NCI-H1694 (cell line): Measurements from ENCODE around the gene DCTN5.
"Not testable (repeated sequence)": the region's sequence is repeated elsewhere in the genome, so short reads cannot be mapped to it uniquely, and the experiment has no call there.

ENCODE experiments used
- DNase-seq: peaks from one replicate; lab custom pipeline; 2025; lab: John Stamatoyannopoulos, UW

The DCTN5 gene

GRCh38 chr16:23694265-23694643, 53.0 kb downstream of the DCTN5 start:
- DNase-seq: no peak

- no peak for DNase-seq
Measured at GRCh38 chr16:23694644-23695373, 53.5 kb downstream of the DCTN5 start.

GRCh38 chr16:23695756-23696155, 54.5 kb downstream of the DCTN5 start:
- DNase-seq: no peak

- no peak for DNase-seq
Measured at GRCh38 chr16:23699100-23699499, 57.8 kb downstream of the DCTN5 start.

GRCh38 chr16:23700093-23700492, 58.8 kb downstream of the DCTN5 start:
- DNase-seq: no peak

- DNase-seq: no peak
Measured at GRCh38 chr16:23700509-23700908, 59.2 kb downstream of the DCTN5 start.

- DNase-seq: no peak
Measured at GRCh38 chr16:23701045-23701444, 59.8 kb downstream of the DCTN5 start.

GRCh38 chr16:23702951-23703350, 61.7 kb downstream of the DCTN5 start:
- DNase-seq: no peak

GRCh38 chr16:23704772-23705516, 63.7 kb downstream of the DCTN5 start:
- no peak for DNase-seq

- no peak for DNase-seq
Measured at GRCh38 chr16:23705517-23705902, 64.2 kb downstream of the DCTN5 start.

- DNase-seq: no peak
Measured at GRCh38 chr16:23706439-23706838, 65.2 kb downstream of the DCTN5 start.

GRCh38 chr16:23709536-23709935, 68.3 kb downstream of the DCTN5 start:
- DNase-seq: no peak

- no peak for DNase-seq
Measured at GRCh38 chr16:23710008-23710407, 68.7 kb downstream of the DCTN5 start.

GRCh38 chr16:23710504-23710903, 69.2 kb downstream of the DCTN5 start:
- DNase-seq: no peak

GRCh38 chr16:23711785-23712184, 70.5 kb downstream of the DCTN5 start:
- DNase-seq: no peak

- DNase-seq: no peak
Measured at GRCh38 chr16:23712976-23713375, 71.7 kb downstream of the DCTN5 start, which contains the start of gene ERN2. Gene ERN2, minus strand, starts transcription at chr16:23713222. Its CDS starts 35 bp downstream, at chr16:23713187.

GRCh38 chr16:23716484-23716883, 75.2 kb downstream of the DCTN5 start:
- DNase-seq: no peak

- not testable (repeated sequence) for DNase-seq
Measured at GRCh38 chr16:23722613-23723240, 81.5 kb downstream of the DCTN5 start.

GRCh38 chr16:23724096-23724784, 83.0 kb downstream of the DCTN5 start:
- DNase-seq: no peak

GRCh38 chr16:23724785-23725131, 83.5 kb downstream of the DCTN5 start:
- DNase-seq: no peak

GRCh38 chr16:23726710-23727109, 85.4 kb downstream of the DCTN5 start:
- DNase-seq: no peak
